ENCODE measurements around the gene SLC9C2.

The SLC9C2 gene

DNA sequence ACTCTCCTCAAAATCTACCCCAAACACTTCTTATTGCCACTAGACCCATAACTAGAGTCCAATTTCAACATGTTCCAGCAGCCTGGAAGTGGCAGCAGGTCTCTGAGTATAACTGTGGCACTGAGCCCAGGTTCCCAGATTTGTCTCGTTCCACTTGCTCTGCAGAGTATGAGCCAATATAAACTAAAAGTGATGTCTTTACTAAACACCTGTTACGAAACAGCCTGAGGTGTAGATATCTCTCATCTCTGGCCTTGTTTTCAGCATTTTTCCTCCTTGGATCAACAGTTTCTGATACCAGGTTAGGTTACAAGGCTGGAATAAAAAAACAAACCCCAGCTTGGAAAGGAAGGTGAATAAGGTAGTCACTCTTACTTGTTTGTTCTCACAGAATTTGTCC is 150.9 kb downstream of the SLC9C2 start:
- no peak for DNase-seq (ENCODE audit: low read depth)

Data from activated T-cell treated with anti-CD3 and anti-CD28 coated beads for 24 hours (primary cell).